Transverse colon (tissue), 3 donors: ENCODE measurements around the gene SLC39A8.

Experiments
- CTCF ChIP-seq, 5 experiments: fragments of 200-600 bp in 3 of 5; fragments of 450-650 bp in 2 of 5; sonication (generic) in 3 of 5; IDR thresholded peaks; 1 replicate in 2 of 5; 2 replicates in 3 of 5; pipeline ENCODE4 v1.5.1; 2016 to 2017; ENCODE audit warnings: antibody characterized with exemption in 5 of 5, inconsistent platforms in 3 of 5, mild to moderate bottlenecking in 2 of 5, moderate library complexity in 1 of 5
- POLR2A ChIP-seq: fragments of 450-650 bp; IDR thresholded peaks from one replicate; pipeline ENCODE4 v1.6.1; 2016; ENCODE audit warnings: antibody characterized with exemption, mild to moderate bottlenecking, moderate library complexity

GRCh38 chr4:102335616-102336015 lies 9.7 kb downstream of the SLC39A8 start:
- TF ChIP-seq POLR2A (no peak), CTCF (IDR thresholded peaks at IDR 0.05) (no peak)
